ENCODE data around the gene RBM33.

RBM33 gene

GRCh38 chr7:155629171-155629570 is 15.3 kb upstream of the RBM33 start:
- no peak for DNase-seq (ENCODE audit: low read depth in 2 of 2)

DNA sequence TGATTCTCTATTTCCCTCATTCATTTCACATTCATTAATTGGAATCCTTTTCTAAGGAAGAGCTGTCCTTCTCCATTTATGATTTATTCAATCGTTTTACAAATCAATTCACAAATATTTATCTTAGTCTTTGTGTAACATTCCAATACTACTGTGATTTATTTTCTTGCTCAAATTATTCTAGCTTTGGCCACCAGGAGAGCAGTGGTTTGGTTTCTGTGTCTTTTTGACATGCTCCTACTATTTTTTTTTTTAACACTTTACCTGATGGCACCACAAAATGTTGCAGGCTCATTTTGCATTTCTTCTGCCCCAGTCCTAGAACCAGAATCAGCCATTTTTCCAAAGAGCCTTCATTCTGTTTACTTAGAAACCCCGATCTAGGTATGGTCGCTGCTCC is 13.3 kb upstream of the RBM33 start:
- no peak for DNase-seq (ENCODE audit: low read depth in 2 of 2)

- DNase-seq (ENCODE audit: low read depth in 2 of 2): no peak
Measured at GRCh38 chr7:155635817-155636216, 8.6 kb upstream of the RBM33 start.

- no peak for DNase-seq (ENCODE audit: low read depth in 2 of 2)
Measured at GRCh38 chr7:155637155-155637554, 7.3 kb upstream of the RBM33 start.

DNA sequence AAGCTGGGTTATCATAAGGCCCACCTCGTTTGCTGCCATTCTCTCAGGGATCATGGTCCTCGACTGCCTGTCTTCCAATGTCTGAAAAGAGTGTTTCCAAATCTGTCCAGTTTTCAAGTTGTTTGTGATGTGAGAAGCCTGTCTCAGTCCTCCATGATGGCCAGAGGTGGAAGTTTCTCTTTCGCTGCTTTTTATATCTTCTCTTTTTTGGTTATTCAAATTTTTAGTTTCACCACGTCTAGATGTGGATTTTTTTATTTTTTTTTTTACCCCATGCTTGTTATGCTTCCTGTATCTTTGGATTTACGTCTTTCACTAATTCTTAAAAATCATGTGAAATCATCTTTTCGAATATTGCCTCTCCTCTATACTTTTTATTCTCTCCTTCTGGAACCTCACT is 6.1 kb upstream of the RBM33 start:
- no peak for DNase-seq (ENCODE audit: low read depth in 2 of 2)

- no peak for DNase-seq (ENCODE audit: low read depth in 2 of 2)
Measured at GRCh38 chr7:155639958-155640520, 4.4 kb upstream of the RBM33 start.

GRCh38 chr7:155640629-155641028 is 3.8 kb upstream of the RBM33 start:
- DNase-seq (ENCODE audit: low read depth in 2 of 2): no peak

DNA sequence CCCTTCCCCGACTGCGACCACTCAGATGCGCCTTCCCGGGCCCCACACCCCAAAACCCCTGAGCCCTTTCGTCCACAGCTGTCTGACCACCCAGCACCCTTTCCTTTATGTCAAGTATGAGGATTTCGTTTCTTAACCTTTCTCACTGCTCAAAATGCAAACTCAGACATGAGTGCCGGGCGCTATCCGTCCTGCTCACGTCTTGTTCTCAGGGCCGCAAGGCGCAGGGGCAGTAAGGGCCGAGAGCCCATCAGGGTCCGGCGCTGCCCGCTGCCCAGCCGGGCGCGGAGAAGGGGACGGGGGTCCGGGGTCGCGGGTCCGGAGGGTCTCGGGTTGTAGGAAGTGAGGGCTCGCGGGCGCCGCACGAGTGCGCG is 670 bp upstream of the RBM33 start:
- DNase-seq (ENCODE audit: low read depth in 2 of 2): no peak

DNA sequence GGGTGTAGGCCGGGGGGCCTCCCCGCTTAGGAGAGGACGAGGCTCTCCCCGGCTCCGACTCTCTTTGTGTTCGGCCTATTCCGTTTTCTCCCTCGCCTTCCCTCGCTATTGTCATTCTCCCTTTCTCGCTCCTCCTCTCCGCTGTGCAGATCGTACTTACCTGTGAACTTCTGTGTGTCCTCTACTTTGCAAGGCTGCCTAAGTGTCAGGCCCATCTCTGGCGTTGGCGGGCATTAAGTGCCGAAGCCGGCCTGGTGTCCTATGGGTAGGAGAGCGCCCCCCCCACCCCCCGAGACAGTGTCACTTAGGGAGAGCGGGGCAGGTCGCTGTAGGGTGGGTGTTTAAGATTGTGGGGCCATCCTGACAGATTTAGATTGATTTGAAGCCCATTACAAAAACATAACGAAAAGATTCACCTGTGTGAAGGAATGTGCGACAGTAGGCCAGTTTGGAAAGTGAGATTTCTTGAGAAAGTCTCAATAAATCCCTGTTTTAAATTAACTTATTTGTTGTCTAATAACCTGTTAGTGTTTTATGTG is 579 bp downstream of the RBM33 start:
- DNase-seq (ENCODE audit: low read depth in 2 of 2): peak in 1 of 2 experiments; percentile 22

DNA sequence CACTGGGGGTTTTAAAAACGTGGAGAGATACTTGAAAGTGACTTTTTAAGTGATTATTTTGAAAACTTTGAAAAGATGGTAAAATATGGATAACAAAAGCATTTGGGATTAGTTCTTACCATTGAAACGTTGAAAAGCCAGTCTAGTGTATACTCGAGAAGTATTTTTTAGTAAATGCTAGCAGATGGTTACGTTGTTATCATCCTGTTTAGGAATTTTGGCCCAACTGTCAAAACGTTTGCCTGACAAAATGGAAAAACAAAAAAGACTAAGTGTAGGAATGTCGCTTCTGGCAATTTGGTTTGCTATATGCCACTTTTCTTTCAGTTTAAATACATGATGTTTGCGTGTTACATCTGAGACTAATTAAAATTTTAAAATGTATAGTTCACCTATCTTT is 1.2 kb downstream of the RBM33 start:
- DNase-seq (ENCODE audit: low read depth in 2 of 2): no peak

- DNase-seq (ENCODE audit: low read depth in 2 of 2): no peak
Measured at GRCh38 chr7:155646669-155647068, 2.2 kb downstream of the RBM33 start.

DNA sequence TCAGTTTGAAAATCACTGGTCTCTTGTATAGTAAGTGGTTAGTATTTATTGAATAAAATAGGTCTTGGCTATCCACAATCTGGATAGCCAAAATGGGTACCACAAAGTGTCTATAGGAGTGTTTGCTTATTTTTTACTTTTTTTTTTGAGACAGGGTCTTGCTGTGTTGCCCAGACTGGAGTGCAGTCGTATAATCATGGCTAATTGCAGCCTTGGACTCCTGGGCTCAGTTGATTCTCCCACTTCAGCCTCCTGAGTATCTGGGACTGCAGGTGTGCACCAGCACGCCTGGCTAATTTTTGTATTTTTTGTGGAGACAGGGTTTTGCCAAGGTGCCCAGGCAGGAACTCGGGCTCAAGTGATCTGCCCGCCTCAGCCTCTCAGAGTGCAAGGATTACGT is 2.8 kb downstream of the RBM33 start:
- no peak for DNase-seq (ENCODE audit: low read depth in 2 of 2)

- DNase-seq (ENCODE audit: low read depth in 2 of 2): no peak
Measured at GRCh38 chr7:155647734-155648133, 3.3 kb downstream of the RBM33 start.

GRCh38 chr7:155648752-155649339 is 4.4 kb downstream of the RBM33 start:
- DNase-seq (ENCODE audit: low read depth in 2 of 2): no peak

DNA sequence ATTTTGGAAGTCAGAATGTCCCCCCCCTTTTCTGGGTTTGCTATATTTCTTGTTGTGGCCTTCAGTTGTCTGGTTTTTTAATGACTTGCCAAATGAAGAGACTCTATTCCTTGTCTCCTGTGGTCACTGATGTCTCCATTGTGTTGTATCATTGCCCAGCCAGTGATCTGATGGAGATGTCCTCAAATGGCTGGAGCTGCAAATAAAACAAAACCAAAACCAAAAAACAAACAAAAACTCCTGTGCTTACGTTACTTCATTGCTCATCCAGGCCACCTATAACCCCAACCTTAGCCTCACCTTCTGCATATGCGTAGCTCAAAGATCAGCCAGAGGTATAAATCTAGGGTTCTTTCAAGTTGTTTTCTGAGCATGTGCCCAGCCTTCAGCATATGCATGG is 5.1 kb downstream of the RBM33 start:
- DNase-seq (ENCODE audit: low read depth in 2 of 2): no peak

- no peak for DNase-seq (ENCODE audit: low read depth in 2 of 2)
Measured at GRCh38 chr7:155652156-155653114, 8.0 kb downstream of the RBM33 start.

- no peak for DNase-seq (ENCODE audit: low read depth in 2 of 2)
Measured at GRCh38 chr7:155653803-155654202, 9.3 kb downstream of the RBM33 start.

DNA sequence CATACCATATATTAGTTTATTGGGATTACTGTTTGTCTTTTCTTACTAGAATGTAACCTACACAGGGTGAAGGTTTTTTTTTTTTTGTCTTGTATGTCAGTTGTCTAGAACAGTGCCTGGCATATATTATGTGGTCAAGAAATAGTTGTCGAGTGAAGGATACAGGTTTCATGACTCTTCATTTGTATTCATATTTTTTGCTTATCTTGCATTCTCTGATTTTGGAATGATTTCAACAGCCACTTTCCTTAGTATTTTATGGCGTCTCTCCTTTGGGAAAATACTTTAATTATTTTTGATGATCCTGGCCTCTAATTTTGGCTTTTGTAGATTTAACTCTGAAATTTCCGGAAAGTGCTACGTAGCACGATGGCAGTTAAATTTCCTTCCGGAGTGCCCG is 12.4 kb downstream of the RBM33 start:
- DNase-seq (ENCODE audit: low read depth in 2 of 2): no peak

DNA sequence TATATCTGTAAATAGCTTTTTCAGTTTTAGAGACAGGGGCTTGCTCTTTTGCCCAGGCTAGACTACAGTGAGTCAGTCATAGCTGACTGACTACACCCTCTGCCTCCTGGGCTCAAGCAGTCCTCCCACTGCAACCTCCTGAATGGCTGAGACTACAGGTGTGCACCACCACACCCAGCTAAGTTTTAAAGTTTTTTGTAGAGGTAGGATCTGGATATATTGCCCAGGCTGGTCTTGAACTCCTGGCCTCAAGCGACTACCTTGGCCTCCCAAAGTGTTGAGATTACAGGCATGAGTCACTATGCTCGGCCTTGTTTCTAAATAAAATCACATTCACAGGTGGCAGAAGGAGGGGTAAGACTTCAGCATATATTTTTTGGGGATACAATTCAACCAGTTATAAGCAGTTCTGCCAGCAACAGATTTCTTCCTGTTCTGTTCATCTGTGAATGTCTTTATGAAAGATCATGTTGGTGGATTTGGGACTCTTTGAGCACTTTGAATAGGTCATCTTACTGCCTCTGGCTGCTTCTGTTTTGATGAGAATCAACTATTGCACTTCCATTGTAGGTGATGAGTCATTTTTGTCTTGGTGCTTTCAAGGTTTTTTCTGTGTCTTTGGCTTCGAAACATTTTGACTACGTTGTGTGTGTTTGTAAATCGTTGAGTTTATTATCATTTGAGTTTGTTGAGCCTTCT is 15.7 kb downstream of the RBM33 start:
- no peak for DNase-seq (ENCODE audit: low read depth in 2 of 2)

GRCh38 chr7:155660758-155661093 is 16.3 kb downstream of the RBM33 start:
- DNase-seq (ENCODE audit: low read depth in 2 of 2): no peak

- DNase-seq (ENCODE audit: low read depth in 2 of 2): no peak
Measured at GRCh38 chr7:155662343-155663043, 18.0 kb downstream of the RBM33 start.

GRCh38 chr7:155663937-155664336 is 19.5 kb downstream of the RBM33 start:
- DNase-seq (ENCODE audit: low read depth in 2 of 2): no peak
